ENCODE results near the gene NME7. TPM values are rescaled to one million over a fixed set of nuclear protein-coding genes. Genes with fewer than 3 reads are reported as not detected.

The NME7 gene
- total and polyA plus RNA-seq, 12 donors: 5.5 to 18.9 (median 10.5) TPM

DNA sequence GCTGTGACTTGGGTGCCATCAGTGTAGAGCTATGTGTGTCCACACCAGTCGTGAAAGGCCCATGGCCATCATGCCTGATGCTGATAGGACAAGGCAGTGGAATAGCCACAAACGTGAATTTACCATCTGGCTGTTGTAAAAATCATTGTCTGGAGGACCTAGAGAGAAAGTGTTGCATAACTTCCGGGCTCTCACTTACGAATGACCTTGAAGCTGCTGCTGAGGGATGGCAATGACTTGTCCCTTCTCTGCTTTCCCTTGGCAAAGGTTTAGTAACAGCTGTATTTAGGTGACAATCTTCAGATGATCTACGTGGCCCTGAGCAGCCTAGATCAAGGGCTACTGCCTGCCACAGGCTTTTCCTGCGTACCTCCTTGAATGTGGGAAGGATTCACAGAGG, 255.4 kb downstream of the NME7 start:
- no peaks in the 10 kb centered on the region for H3K9me3 ChIP-seq
- WGBS, 2 donors: 41 to 50% methylated on average over 6 of the region's 6 CpGs
- no peak for DNase-seq
- H3K4me1 ChIP-seq: peaks cover 0 to 93% (median 56%) of the 10 kb centered on the region in 9 donors
- TF ChIP-seq, protein P1, sequence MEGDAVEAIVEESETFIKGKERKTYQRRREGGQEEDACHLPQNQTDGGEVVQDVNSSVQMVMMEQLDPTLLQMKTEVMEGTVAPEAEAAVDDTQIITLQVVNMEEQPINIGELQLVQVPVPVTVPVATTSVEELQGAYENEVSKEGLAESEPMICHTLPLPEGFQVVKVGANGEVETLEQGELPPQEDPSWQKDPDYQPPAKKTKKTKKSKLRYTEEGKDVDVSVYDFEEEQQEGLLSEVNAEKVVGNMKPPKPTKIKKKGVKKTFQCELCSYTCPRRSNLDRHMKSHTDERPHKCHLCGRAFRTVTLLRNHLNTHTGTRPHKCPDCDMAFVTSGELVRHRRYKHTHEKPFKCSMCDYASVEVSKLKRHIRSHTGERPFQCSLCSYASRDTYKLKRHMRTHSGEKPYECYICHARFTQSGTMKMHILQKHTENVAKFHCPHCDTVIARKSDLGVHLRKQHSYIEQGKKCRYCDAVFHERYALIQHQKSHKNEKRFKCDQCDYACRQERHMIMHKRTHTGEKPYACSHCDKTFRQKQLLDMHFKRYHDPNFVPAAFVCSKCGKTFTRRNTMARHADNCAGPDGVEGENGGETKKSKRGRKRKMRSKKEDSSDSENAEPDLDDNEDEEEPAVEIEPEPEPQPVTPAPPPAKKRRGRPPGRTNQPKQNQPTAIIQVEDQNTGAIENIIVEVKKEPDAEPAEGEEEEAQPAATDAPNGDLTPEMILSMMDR (IDR thresholded peaks at IDR 0.05): no peak
- peak overlapping the region in 1 of 10 donors; percentile 0 for H3K4me3 ChIP-seq
- ATAC-seq: peak in 2 of 8 donors; percentile 1 to 4
- intact Hi-C loops (cut with DNase I): no loop called here
- H3K36me3 ChIP-seq: peaks cover 0 to 51% (median 9%) of the 10 kb centered on the region in 9 donors
- H3K27ac ChIP-seq: peak overlapping the region in 9 of 10 donors; percentile 65 to 98 (median 92)
- no peaks in the 10 kb centered on the region for H3K27me3 ChIP-seq

DNA sequence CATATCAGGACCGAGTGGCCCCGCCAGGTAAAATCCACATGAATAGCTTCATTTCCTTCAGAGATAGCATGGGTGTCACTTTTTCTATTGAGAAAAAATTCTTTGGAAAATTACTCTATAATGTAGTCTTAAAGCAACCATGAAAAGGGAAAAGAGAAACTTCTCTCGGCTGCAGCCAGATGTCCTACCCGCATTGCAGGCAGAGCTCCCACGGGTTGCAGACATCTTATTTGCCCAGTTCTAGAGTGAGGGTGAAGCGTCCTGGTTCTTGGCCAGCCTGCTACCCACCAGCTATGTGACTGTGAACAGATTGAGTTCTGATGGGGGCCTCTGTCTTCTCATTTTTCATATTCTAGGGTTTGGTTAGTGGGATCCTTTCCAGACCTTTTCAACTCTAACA, 256.1 kb downstream of the NME7 start:
- intact Hi-C loops (cut with DNase I): no loop called here
- peak overlapping the region in 2 of 10 donors; percentile 96 to 97 for H3K4me3 ChIP-seq
- 61 to 62% methylated on average over 6 of the region's 6 CpGs for WGBS, 2 donors
- H3K27me3 ChIP-seq: no peaks in the 10 kb centered on the region
- ATAC-seq: no peak
- H3K36me3 ChIP-seq: peaks cover 0 to 45% (median 9%) of the 10 kb centered on the region in 9 donors
- TF ChIP-seq, protein P1 (IDR thresholded peaks at IDR 0.05): no peak
- DNase-seq: no peak
- peaks cover 0 to 87% (median 49%) of the 10 kb centered on the region in 9 donors for H3K4me1 ChIP-seq
- no peaks in the 10 kb centered on the region for H3K9me3 ChIP-seq
- peak overlapping the region in 9 of 10 donors; percentile 65 to 98 (median 92) for H3K27ac ChIP-seq

DNA sequence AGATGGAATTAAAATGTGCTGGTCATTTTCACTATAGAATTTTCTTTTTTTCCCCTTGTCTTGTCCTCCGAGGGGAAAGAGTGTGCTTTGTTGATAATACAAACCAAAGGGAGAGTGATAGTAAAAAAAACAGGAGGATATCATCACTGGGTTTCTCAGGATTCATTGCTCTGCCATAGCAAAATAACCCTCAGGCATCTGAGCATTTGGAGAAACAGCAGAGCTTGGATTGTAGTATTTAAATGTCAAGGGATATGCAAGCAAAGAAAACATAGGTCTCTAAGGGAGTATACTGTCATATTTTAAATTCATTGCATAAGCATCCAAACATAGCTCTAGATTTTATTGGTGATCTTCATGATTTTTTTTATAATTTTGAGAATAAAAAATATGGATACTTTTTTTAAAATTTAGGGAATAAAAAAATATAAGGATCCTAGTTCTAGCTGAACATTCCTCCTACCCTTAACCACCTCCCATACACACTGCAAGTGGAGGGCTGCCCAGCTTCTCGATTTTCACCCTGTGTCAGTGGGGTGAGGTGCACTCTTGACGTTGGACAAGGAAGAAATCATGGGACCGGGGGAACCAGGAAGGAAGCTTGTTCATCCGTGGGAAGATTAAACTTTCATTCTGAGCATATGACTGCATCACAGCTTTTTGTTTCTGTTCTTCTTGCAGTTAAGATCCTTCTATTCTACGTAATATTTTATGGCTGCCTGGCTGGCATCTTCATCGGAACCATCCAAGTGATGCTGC, 256.7 kb downstream of the NME7 start:
- H3K27me3 ChIP-seq: no peaks in the 10 kb centered on the region
- WGBS, 2 donors: 25% methylated on average over 7 of the region's 7 CpGs
- no peaks in the 10 kb centered on the region for H3K9me3 ChIP-seq
- intact Hi-C loops (cut with DNase I): no loop called here
- no peak for ATAC-seq
- peak overlapping the region in 8 of 10 donors; percentile 66 to 98 (median 91) for H3K4me3 ChIP-seq
- no peak for DNase-seq
- TF ChIP-seq, protein P1 (IDR thresholded peaks at IDR 0.05): no peak
- peaks cover 0 to 44% (median 9%) of the 10 kb centered on the region in 9 donors for H3K36me3 ChIP-seq
- H3K4me1 ChIP-seq: peaks cover 0 to 81% (median 43%) of the 10 kb centered on the region in 9 donors
- H3K27ac ChIP-seq: peak overlapping the region in 9 of 10 donors; percentile 86 to 98 (median 94)

DNA sequence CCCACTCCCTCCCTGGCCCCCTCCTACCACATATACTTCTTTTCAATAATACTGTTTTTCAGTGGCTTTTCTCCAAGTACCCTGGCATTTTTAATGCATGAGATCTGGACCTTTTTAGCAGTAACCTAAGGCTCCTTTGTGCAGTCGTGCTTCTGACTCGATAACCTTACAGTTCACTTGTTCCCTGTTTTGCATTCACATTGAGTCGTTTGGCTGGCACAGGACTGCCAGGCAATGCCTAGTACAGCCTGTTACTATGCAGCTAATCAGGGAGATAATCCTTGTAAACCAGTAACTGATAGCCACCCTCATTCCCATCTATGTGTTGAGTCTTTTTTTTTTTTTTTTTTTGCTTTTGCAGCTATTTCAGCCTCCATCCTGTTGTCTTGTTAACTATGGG, 257.4 kb downstream of the NME7 start:
- peak overlapping the region in 9 of 10 donors; percentile 8 to 98 (median 89) for H3K4me3 ChIP-seq
- TF ChIP-seq, protein P1 (IDR thresholded peaks at IDR 0.05): no peak
- DNase-seq (no peak), ATAC-seq (no peak)
- WGBS, 2 donors: 15 to 29% methylated on average over 3 of the region's 3 CpGs
- peaks cover 0 to 40% (median 9%) of the 10 kb centered on the region in 9 donors for H3K36me3 ChIP-seq
- H3K9me3 ChIP-seq: no peaks in the 10 kb centered on the region
- intact Hi-C loops (cut with DNase I): no loop called here
- H3K27ac ChIP-seq: peak overlapping the region; percentile 86 to 98 (median 94)
- peaks cover 0 to 81% (median 38%) of the 10 kb centered on the region in 9 donors for H3K4me1 ChIP-seq
- H3K27me3 ChIP-seq: peaks cover 0 to 5% (median 0%) of the 10 kb centered on the region in 7 donors
